GM18870 (cell line): ENCODE results near the gene KCND3.

Experiments
- ATAC-seq: cut with Tn5 transposase; IDR thresholded peaks from one replicate; pipeline ENCODE4 v1.9.1; 2021; ENCODE audit warnings: moderate library complexity; ENCODE audit not compliant: unreplicated experiment

The KCND3 gene

DNA sequence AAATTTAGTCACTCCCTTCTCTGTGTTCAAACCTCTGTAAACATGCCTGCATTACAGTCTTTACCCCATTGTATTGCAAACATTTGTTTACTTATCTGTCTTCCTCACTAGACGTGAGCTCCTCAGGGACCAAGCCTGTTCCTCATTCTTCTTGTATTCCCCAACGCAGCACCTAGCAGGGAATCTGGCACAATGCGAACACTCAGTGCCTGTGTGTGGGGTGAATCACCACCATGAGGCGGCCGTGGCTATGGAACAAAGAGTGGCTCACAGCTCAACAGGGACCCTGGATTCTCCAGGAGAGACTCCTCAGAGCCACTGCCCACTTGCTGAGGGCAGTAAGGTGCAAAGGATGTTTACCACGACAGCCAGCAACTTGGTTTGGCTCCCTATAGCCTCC, 137.9 kb downstream of the KCND3 start:
- ATAC-seq: no peak

DNA sequence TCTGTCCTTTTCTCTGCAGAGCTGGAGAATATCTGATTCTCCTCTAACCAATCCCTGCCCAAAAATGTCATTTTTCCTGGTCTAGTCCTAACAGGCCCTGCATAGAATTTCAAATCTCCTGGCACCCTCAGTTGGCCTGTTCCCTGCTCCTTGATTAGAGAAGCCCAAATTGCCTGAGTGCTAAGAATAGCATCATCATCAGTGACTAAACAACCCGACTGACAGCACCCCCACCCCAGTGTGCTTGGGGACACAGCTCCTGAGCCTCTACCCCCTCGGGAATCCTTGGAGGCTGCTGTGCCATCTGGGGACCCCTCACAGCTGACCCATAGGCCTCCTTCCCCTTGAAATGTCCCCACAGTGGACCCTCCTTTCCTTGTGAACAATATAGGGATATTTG, 139.4 kb downstream of the KCND3 start:
- ATAC-seq: no peak

DNA sequence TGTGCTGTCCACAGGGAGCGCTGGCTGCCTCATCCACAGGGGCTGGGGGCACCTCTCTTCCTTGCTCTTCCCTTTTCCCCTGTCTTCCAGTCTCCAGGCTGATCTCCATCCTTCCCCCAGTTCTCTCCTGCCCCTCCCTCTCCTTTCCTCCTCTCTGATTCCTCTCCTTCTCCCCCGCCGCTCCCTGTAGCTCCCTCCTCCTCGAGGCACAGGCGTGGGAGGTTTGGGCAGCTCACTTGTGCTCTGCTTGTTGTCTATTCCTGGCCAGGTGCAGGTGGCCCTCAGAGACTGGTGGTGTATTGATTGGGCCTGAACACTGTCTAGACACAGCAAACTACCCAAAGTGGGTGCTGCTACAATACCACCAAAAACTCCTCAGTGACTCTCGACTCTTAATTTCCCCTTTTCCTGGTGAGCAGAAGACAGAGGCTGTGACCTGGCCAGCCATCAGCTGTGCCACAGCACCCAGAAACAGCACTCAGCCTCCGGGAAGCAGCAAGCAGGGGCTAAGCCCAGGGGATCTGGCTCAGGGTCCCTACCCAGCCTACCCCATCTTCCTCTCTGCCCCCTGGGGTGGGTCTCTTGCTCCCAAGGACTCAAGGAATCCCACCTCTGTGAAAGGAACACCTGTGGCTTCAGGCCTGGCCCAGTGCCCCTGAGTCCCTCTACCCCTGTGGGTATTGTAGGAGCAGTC, 140.5 kb downstream of the KCND3 start:
- no peak for ATAC-seq

DNA sequence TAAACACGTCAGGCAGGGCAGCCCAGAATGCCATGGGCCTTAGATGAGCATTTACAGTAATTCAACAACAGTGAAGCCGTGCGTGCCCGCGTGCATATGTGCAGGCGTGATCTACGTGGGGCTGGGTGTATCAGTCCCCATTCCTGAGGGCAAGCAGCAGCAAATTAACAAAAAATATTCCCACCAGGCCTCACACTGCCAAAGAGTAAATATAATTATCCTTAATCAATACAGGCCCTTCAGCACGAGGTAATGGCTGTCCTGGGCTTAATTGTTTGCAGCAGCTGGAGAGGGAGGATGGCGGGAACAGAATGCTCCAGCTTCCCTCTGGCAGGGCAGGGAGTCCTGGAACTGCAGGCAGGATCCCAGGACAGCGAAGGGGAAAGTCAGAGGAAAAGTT, 142.0 kb downstream of the KCND3 start:
- no peak for ATAC-seq

DNA sequence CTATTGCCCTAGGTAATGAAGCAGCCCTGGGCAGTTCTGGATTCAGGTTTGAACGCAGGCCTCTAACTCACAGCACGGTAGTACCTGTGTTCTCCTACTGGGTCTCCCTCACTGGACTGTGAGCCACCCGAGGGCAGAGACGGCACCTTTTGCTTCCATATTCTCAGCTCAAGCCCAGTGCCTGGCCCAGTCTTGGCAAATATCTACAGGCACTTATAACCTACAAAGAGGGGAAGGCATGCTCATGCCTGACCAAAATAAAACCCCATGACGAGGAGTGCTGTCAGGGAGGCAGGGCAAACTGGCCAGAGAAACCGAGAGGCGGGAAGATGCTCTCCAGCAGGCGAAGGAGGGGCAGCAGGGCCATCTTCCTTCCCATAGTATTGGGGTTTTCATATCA, 142.6 kb downstream of the KCND3 start:
- ATAC-seq: no peak

DNA sequence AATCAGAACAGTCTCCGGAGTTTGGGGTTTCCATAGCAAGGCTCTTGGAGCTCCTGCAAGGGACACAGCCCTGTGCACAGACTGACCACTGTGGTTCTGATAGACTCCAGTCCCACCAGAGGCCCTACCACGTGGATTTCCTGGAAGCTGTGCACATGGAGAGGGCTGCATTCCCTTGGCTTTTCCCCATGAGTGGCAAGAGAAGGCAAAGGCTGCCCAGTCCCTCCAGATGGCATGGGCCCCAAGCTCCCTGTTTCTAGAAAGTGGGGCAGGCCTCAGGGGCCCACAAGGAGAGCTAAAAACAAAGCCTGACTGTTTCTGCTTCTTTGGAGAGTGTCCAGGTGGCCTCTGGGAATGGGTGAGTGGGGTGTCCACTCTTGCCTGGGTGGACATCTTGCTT, 146.3 kb downstream of the KCND3 start:
- no peak for ATAC-seq

DNA sequence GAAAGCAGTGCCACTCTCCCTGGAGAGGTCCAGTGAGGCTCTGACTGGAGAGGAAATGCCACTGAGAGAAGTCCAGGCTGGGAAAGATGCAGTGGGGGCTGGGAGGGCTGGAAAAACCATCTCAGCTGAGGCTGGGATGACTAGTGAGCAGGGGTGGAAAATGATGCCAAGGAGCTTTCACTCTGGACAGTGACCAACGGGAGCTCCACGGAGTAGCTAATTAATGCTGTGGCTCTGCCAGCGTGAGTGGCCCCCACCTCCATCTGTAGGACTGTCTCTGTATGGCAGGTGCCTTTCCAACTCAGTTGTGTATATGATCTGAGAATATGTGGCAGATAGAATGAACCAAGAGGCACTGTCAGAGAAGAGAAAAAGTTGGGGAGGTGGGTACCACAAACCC, 147.1 kb downstream of the KCND3 start:
- no peak for ATAC-seq

DNA sequence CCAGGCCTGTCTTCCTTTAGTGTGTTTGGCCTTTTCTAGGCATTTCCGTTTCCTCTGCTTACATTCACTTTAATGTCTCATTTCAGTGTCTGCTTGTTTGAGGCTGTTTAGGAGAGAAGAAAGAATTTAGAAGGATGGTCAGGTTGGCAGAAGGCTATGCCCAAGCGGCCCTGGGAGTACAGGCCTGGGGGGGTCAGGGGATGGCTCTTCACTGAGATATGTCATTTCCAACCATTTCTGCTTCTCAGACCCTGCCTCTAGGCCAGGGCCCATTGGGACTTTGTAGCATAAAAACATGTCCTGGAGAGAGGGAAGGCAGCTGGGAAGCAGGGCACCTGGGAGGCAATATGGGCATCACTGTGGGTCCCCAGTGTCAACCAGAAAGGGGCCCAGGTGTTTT, 147.7 kb downstream of the KCND3 start:
- ATAC-seq: no peak

DNA sequence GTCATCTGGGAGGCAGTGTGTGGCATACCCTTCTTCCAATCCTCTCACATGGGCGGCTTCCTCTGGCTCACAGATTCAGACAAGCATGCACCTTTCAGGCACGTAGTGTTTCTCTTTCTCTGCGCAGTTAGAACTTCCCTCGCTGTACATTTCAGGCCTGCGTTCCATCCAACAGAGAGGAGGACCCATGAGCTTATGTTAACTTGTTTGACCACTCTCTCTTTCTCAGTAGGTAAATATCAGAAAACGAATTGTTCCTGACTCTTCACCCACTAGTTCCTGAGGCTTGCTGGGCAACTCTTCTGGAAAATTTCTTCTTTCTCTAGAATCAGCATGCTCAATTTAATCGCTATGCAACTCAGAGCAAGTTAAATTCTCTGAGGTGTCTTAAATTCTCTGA, 148.3 kb downstream of the KCND3 start:
- no peak for ATAC-seq

DNA sequence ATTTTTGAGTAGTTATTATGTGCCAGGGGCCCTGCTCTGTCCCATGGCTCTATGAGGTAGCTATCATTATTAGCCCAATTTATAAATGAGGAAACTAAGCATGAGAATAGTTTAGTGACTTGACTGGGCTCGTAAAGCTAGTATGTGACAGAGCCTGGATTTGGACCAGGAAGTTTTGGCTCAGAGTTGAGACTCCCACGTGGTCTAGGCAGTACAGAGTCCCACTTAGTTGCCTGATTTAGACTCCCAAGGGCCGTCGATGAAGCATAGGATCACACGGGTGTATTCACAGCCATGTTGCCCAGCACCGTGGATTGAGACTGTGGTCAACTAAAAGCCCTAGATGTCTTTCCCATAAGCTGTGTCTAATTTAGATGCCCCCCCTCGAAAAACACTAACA, 152.1 kb downstream of the KCND3 start:
- ATAC-seq: no peak

DNA sequence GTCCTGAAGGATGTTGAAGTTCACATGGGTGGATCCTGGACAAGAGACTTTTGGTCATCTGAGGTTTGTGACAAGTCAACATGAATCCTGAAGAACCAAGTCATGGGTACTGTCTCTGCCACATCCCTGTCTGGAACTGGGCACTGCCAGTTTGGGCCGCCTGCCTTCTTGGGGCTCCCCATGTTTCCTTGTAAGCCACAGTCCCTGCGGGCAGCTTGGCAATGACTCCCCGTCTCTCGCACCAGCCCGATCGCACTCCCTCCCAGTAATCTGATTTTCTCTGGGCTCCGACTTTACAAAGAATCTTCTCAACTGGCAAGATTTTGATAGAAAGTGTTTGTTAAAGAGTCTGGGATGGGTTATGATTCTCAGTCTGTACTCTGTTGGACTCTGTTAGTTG, 153.4 kb downstream of the KCND3 start:
- ATAC-seq: no peak

DNA sequence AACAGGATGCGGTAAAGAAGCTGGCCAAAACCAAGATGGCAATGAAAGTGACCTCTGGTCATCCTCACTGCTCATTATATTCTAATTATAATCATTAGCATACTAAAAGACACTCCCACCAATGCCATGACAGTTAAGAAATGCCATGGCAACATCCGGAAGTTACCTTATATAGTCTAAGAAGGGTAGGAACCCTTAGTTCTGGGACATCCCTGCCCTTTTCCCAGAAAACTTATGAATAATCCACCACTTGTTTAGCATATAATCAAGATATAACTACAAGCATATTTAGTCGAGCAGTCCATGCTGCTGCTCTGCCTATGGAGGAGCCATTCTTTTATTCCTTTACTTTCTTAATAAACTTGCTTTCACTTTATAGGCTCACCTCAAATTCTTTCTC, 154.0 kb downstream of the KCND3 start:
- ATAC-seq: no peak

DNA sequence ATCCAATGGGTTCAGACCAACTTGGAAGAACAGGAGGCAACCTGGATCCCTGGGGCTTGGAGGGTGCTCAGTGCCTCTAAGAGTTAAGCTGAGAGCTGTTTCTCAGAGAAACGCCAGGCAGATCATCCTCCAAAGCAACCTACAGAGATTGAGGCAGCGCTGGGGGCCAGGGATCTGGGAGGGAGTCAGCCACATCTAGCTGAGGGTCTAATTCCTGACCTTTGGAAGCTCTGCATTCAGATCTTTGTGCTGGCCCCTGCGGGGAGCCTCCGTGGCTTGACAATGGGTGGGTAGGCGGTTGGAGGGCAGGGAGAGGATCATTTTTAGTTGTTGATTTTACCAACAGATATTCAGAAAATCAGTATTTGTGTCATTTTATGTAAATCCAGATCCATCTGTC, 154.5 kb downstream of the KCND3 start:
- ATAC-seq: no peak

DNA sequence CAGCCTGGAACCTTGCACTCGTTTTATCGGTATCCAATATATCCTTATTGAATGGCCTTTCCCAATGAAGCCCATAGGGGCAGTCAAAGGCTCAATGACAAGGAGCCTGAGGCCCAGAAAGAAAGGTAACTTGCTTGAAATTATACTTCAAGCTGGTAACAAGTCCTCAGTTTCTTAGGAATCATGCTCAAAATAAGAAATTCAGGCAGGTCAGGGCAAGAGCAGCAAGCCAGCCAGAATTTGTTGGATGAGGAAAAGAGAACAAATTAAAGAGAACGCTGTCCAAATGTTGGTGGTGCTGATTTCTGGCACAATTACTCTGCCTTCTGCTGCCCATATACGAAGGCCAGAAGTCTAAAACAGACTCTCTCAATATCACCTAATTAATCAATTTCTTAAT, 156.1 kb downstream of the KCND3 start:
- no peak for ATAC-seq

DNA sequence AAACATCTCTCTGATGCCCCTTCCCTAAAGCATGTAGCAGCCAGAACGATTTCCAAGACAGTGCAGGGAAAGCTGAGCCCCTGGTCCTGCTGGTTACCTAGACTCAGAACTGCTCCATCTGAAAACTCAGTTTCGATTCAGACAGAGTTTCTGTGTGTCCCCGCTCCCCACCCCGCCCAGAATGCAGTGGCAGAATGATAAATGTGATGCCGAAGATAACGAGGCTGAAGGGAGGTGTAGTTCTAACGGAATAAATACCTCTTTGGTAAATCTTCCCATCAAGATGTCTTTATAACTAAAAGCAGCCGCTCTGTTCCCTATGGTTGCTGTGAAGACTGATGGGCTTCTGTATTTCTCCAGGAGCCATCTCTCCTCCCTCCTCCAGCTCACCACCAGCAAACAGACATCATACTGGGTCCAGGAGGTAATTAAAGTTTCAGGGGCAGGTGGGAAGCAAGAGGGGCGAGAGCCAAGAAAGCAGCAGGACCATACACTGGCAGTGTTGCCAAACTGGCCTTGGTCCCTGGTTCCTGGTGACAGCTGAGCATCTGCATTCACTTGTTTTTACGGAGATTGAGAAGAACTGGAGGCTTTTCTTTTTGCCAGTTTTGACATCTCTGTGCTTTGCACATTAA, 156.8 kb downstream of the KCND3 start:
- ATAC-seq: no peak

DNA sequence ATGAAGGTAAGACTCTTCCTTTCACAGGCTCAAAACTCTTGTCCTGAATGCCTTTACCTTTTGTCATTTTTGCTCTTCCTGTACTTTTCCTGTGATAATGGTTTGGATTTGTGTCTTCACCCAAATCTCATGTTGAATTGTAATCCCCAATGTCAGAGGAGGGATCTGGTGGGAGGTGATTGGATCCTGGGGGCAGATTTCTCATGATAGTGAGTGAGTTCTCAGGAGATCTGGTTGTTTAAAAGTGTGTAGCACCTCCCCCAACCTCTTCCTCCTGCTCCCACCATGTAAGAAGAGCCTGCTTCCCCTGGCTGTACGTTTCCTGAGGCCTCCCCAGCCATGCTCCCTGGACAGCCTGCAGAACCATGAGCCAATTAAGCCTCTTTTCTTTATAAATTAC, 158.3 kb downstream of the KCND3 start:
- ATAC-seq: no peak

DNA sequence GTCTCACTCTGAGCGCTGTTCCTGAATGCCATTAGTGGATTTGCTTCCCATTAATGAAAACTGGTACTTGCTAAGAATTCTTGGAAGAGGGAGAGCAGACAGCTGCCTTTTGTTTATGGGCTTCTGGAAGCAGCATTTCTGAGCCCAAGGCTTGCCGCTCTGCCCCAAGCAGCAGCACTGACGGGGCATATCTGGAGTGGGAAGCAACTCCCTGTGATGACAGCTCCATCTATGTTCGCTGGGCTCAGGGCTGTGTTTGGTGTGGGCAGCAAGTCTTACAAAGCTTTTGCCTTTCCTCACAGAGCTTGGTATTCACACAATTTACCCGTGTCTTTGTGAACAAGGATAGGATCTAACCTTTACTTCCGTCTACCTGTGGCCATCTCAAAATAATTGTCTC, 161.5 kb downstream of the KCND3 start:
- ATAC-seq: no peak

DNA sequence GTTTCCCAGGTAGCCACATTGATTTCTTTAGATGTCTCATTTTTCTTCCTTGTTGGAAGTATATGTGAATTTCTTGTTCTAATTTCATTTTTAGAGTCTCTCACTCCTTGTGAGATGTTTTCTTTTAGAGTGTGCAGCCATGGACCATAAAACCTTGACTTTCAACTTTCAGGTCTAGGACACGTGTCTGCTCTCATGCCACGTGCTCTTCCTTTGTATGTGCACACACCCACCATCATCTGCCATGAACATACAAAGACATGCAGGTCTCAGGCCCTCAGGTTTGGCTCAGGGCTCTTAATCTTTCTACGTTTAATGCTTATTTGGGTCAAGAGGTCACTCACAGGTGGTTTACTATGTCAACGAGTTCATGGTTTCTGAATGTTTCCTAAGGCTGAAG, 163.2 kb downstream of the KCND3 start:
- ATAC-seq: no peak

DNA sequence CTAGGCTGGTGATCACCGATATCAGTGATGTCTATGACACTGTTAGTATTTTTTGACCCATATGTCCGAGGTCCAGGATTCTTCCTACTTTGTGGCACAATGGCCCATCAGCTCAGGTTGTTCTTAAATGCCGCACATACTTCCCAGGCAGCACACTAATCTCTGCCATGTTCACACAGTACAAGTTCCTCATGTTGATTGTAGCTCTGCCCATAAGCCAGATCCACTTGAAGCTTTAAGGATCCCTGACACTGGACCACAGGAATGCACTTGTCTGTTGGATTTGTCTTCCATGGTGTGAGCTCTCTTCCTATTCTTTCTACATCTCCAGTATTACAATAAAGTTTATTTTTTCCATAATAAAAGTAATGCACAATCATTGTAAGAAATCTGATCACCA, 164.3 kb downstream of the KCND3 start:
- ATAC-seq: no peak

DNA sequence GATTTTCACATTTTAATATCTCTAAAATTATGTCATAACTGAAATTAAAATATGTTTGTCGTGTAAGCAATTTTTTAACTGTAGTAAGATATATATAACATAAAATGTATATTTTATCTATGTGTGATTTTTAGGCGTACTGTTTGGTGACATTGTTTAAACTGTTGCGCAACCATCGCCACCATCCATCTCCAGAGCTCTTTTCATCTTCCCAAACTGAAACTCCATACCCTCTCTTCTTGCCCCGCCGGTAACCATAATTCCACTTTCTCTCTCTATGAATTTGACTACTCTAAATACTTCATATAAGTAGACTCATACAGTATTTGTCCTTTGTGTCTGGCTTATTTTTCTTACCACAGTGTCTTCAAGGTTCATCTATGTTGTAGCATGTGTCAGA, 167.3 kb downstream of the KCND3 start:
- no peak for ATAC-seq

DNA sequence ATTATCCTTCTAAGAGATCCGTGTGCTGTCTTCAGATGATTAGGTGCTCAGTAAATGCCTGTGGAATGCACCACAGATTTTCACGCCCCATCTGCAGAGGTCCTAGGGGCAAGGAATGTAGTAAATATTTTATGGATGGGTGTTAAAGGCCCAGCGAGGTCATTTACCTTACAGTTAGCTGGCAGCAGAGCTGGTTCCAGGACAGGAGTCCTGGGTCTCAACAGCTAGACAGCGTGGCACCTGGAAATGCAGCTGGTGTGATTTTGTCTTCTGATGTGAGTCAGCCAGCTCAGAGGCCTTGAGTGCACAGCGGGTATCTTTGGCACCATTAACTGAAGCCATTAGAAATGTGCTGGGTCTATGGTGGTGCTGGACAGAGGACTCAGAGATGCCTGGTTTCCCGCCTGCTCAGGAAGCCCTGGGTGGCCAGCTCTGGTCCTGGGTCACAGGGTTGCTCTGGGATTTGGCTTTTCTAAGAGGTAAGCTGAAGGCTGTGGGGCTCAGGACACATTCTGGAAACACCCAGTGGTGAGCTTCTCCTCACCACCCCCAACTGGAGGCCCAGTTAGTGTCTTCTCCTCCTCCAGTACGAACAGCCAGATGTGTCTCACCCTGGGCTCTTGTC, 168.2 kb downstream of the KCND3 start:
- ATAC-seq: no peak

DNA sequence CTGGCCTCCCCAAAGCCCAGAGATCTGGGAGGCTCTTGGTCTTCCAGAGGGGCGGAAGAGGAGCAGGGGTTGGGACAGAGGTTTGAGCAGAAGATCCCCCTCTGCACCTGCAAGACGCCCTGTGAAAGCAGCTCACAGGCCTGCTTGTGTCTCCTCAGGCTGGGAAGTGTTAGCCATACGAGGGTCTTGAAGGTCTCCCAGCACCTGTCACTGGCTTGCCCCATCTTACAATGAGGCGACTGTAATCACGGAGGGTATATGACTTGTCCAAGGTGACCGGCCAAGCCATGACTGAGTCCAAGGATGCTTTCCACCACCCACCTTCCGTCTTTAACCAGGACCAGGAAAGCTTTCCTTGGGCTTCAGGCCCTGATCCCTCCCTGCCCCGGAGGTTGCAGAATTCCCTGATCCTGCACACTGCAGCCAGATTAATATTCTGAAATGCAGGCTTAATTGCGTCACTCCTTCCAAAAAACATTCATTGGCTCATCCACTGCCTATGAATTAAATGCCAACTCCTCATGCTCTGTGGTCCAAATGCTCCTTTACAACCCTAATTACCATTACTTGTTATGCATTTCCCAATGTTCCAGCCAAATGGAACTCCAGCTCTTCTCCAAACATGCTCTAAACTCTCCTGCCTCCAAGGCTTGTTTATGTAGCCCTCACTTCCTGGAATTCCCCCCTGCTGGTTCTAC, 169.8 kb downstream of the KCND3 start:
- no peak for ATAC-seq
